ENCODE data around the gene EVI5.

Gene EVI5

GRCh38 chr1:92784639-92785500 lies at the start of gene EVI5:
Gene EVI5, minus strand, starts transcription at chr1:92785108. Its CDS starts 48,562 bp downstream, at chr1:92736546.
- Histone ChIP-seq H3K27me3 (ENCODE audit: control insufficient read depth, insufficient read depth, low read length) (no peaks in the 10 kb centered on the region), H3K4me1 (ENCODE audit: control insufficient read depth, insufficient read depth, low read length) (no peaks in the 10 kb centered on the region), H3K36me3 (ENCODE audit: control insufficient read depth, insufficient read depth, low read length) (no peaks in the 10 kb centered on the region), H3K4me3 (ENCODE audit: low read length) (peak within 1 kb of the TSS; percentile 72), H3K9ac (ENCODE audit: low read length) (peak within 1 kb of the TSS; percentile 76), H3K27ac (ENCODE audit: low read depth, low read length) (peak within 1 kb of the TSS; percentile 99)

GRCh38 chr1:92834617-92835016 lies 49.7 kb upstream of the EVI5 start:
- Histone ChIP-seq H3K27ac (ENCODE audit: low read depth, low read length) (no peak overlapping the region), H3K4me3 (ENCODE audit: low read length) (no peak overlapping the region), H3K4me1 (ENCODE audit: control insufficient read depth, insufficient read depth, low read length) (peaks cover 27% of the 10 kb centered on the region), H3K36me3 (ENCODE audit: control insufficient read depth, insufficient read depth, low read length) (peaks cover 23% of the 10 kb centered on the region), H3K27me3 (ENCODE audit: control insufficient read depth, insufficient read depth, low read length) (no peaks in the 10 kb centered on the region), H3K9ac (ENCODE audit: low read length) (no peak overlapping the region)

- peak overlapping the region; percentile 17 for H3K9ac ChIP-seq (ENCODE audit: low read length)
- H3K4me1 ChIP-seq (ENCODE audit: control insufficient read depth, insufficient read depth, low read length): peaks cover 27% of the 10 kb centered on the region
- peak overlapping the region; percentile 98 for H3K4me3 ChIP-seq (ENCODE audit: low read length)
- no peaks in the 10 kb centered on the region for H3K27me3 ChIP-seq (ENCODE audit: control insufficient read depth, insufficient read depth, low read length)
- peaks cover 18% of the 10 kb centered on the region for H3K36me3 ChIP-seq (ENCODE audit: control insufficient read depth, insufficient read depth, low read length)
- peak overlapping the region; percentile 12 for H3K27ac ChIP-seq (ENCODE audit: low read depth, low read length)
Measured at GRCh38 chr1:92833840-92834239, 48.9 kb upstream of the EVI5 start.

- Histone ChIP-seq H3K27ac (ENCODE audit: low read depth, low read length) (peak overlapping the region; percentile 96), H3K27me3 (ENCODE audit: control insufficient read depth, insufficient read depth, low read length) (no peaks in the 10 kb centered on the region), H3K36me3 (ENCODE audit: control insufficient read depth, insufficient read depth, low read length) (peaks cover 15% of the 10 kb centered on the region), H3K4me1 (ENCODE audit: control insufficient read depth, insufficient read depth, low read length) (peaks cover 23% of the 10 kb centered on the region), H3K9ac (ENCODE audit: low read length) (peak overlapping the region; percentile 99), H3K4me3 (ENCODE audit: low read length) (peak overlapping the region; percentile 98)
Measured at GRCh38 chr1:92832537-92833114, 47.7 kb upstream of the EVI5 start.

DNA sequence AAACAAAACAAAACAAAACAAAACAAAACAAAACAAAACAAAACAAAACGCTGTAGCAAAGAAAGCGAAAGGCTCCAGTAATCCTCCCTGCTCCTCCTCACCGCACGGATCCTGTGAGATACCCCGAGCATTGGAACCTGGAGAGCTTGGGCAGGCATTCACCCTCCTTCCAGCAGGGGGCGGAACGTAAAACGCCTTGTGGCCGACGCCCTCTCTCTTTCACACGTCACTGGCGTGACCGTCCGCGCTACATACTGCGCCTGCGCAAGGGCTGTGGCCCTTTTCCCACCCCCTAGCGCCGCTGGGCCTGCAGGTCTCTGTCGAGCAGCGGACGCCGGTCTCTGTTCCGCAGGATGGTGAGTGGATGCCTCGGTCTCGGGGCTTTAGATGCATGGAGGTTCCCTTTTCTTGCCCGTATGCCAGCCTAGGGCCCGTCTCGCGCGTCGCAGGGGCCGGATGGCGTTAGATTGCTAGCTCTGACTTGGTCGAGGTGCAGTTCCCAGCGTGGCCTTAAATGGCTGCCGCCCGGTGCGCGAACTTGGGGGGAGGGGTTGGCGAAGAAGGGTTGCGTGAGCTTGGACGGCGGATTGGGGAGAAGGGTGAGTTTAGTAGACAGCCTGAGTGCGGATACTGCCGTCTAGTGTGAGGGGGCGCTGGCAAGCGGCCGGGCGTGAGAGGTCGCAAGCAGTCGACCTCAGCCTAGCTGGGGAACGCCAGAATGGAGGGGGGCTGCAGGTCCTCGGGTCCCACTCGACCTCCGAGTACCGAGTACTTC lies 47.0 kb upstream of the EVI5 start, which contains the start of gene RPL5:
Gene RPL5 (plus strand): TSS at position 279 of the 775 bp plus-strand sequence. CDS start 75 bp downstream, at position 354.
- Histone ChIP-seq H3K27ac (ENCODE audit: low read depth, low read length) (peak within 1 kb of the TSS; percentile 96), H3K36me3 (ENCODE audit: control insufficient read depth, insufficient read depth, low read length) (peaks cover 13% of the 10 kb centered on the region), H3K9ac (ENCODE audit: low read length) (peak within 1 kb of the TSS; percentile 99), H3K4me1 (ENCODE audit: control insufficient read depth, insufficient read depth, low read length) (peaks cover 23% of the 10 kb centered on the region), H3K27me3 (ENCODE audit: control insufficient read depth, insufficient read depth, low read length) (no peaks in the 10 kb centered on the region), H3K4me3 (ENCODE audit: low read length) (peak within 1 kb of the TSS; percentile 98)

DNA sequence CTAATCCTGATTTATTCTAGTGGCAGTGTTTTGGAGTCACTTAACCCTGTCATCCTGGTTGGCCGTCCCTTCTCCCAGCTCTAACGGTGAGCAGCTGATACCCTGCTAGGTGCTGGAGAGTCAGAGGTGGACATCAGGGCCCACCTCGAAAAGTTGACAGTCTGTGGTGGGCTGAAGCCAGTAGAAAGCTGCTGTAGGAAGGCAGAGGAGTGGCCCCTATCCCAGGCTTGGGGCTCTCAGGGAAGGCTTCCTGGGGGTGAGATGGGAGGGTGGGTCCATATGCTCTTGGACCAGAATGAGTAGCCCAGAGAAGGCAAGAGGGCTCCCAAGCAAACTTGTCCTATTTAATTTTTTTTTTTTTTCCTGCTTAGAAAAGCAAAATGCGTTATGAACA lies 46.5 kb upstream of the EVI5 start:
- peak overlapping the region; percentile 98 for H3K4me3 ChIP-seq (ENCODE audit: low read length)
- peaks cover 7% of the 10 kb centered on the region for H3K36me3 ChIP-seq (ENCODE audit: control insufficient read depth, insufficient read depth, low read length)

DNA sequence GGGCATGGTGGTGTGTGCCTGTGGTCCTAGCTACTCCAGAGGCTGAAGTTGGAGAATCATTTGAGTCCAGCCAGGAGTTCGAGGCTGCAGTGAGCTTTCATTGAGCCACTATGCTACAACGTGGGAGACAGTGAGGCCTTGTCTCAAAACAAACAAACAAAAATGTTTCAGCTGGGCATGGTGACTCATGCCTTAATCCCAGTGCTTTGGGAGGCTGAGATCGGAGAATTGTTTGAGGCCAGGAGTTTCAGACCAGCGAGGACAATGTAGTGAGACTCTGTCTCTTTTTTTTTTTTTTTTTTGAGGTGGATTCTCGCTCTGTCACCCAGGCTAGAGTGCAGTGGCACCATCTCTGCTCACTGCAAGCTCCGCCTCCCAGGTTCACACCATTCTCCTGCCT lies 41.9 kb upstream of the EVI5 start:
- Histone ChIP-seq H3K27me3 (ENCODE audit: control insufficient read depth, insufficient read depth, low read length) (no peaks in the 10 kb centered on the region), H3K36me3 (ENCODE audit: control insufficient read depth, insufficient read depth, low read length) (no peaks in the 10 kb centered on the region), H3K9ac (ENCODE audit: low read length) (no peak overlapping the region), H3K4me3 (ENCODE audit: low read length) (no peak overlapping the region), H3K4me1 (ENCODE audit: control insufficient read depth, insufficient read depth, low read length) (no peaks in the 10 kb centered on the region), H3K27ac (ENCODE audit: low read depth, low read length) (no peak overlapping the region)

More for the DNA sequence above, 46.5 kb upstream of the EVI5 start:
- Histone ChIP-seq H3K4me1 (ENCODE audit: control insufficient read depth, insufficient read depth, low read length) (peaks cover 23% of the 10 kb centered on the region), H3K27me3 (ENCODE audit: control insufficient read depth, insufficient read depth, low read length) (no peaks in the 10 kb centered on the region), H3K9ac (ENCODE audit: low read length) (no peak overlapping the region), H3K27ac (ENCODE audit: low read depth, low read length) (no peak overlapping the region)

DNA sequence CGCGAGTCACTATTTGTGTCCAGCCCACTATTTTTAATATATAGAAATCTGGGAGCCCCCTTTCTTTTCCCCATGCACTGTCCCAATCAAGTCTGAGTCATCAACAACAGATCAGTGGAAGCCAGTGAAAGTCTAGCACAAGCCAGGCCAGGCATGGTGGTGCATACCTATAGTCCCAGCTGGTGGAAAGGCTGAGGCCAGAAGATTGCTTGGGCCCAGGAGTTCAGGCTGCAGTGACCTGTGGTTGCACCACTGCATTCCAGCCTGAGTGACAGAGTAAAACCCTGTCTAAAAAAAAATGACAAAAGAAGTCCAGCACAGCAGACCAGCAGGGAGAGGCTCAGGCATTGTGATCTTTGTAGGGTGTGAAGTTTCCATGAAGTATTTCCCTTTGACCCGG lies 38.0 kb upstream of the EVI5 start:
- no peak overlapping the region for H3K4me3 ChIP-seq (ENCODE audit: low read length)
- no peaks in the 10 kb centered on the region for H3K36me3 ChIP-seq (ENCODE audit: control insufficient read depth, insufficient read depth, low read length)
- no peaks in the 10 kb centered on the region for H3K27me3 ChIP-seq (ENCODE audit: control insufficient read depth, insufficient read depth, low read length)
- H3K9ac ChIP-seq (ENCODE audit: low read length): no peak overlapping the region
- H3K27ac ChIP-seq (ENCODE audit: low read depth, low read length): no peak overlapping the region
- H3K4me1 ChIP-seq (ENCODE audit: control insufficient read depth, insufficient read depth, low read length): no peaks in the 10 kb centered on the region

DNA sequence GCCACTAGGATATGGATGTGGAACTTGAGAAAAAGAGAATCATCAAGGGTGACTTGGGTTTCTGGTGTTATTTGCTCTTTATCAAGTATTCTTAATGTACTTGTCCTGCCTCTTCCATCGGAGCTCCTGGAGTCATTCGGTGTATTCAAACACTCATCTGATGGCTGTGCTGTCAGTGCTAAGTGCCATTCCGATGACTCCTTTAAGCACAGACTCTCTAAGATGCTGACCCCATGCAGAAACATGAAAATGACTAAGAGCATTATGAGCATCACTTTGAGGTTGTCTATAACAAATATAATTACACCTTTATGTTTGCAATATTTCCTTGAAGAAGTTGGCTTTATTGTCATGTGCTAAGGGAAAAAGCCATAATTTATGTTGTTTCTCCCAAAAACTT lies 35.6 kb upstream of the EVI5 start:
- no peaks in the 10 kb centered on the region for H3K4me1 ChIP-seq (ENCODE audit: control insufficient read depth, insufficient read depth, low read length)
- no peaks in the 10 kb centered on the region for H3K36me3 ChIP-seq (ENCODE audit: control insufficient read depth, insufficient read depth, low read length)
- no peak overlapping the region for H3K4me3 ChIP-seq (ENCODE audit: low read length)
- no peak overlapping the region for H3K27ac ChIP-seq (ENCODE audit: low read depth, low read length)
- no peak overlapping the region for H3K9ac ChIP-seq (ENCODE audit: low read length)
- H3K27me3 ChIP-seq (ENCODE audit: control insufficient read depth, insufficient read depth, low read length): no peaks in the 10 kb centered on the region

GRCh38 chr1:92820024-92820423 lies 35.1 kb upstream of the EVI5 start:
- no peak overlapping the region for H3K4me3 ChIP-seq (ENCODE audit: low read length)
- H3K36me3 ChIP-seq (ENCODE audit: control insufficient read depth, insufficient read depth, low read length): no peaks in the 10 kb centered on the region
- no peaks in the 10 kb centered on the region for H3K27me3 ChIP-seq (ENCODE audit: control insufficient read depth, insufficient read depth, low read length)
- no peaks in the 10 kb centered on the region for H3K4me1 ChIP-seq (ENCODE audit: control insufficient read depth, insufficient read depth, low read length)
- no peak overlapping the region for H3K9ac ChIP-seq (ENCODE audit: low read length)
- H3K27ac ChIP-seq (ENCODE audit: low read depth, low read length): no peak overlapping the region

DNA sequence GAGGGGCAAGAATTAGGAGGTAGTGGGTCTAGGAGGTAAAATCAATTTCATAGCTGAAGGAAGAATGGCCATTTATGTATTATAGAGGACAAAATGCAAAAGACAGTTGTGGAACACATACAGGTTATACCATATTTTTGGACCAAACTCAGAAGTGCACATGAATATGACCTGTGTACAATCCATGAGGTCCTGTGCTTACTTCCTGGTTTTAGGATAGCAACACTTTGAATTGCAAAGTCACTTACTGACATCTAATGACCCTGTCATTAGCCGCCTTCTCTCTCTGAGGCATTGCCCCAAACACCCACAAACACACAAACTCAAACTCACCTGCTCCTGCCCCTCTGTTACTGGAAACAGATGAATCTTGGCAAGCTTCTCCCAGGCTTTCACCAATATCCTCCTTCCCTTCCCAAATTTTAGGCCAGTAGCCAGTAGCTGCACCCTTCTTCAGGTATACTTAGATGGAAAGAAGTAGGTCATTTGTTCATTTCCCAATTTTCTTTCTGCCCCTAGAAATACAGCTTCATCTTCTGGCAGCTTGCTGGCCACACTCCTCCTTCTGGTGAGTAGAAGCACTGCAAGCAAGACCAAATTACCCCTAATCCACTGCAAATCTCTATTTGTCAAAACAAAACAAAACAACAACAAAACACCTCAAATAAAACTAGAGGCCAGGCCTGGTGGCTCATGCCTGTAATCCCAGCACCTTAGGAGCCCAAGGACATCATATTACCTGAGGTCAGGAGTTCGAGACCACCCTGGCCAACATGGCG lies 33.3 kb upstream of the EVI5 start:
- Histone ChIP-seq H3K27me3 (ENCODE audit: control insufficient read depth, insufficient read depth, low read length) (no peaks in the 10 kb centered on the region), H3K9ac (ENCODE audit: low read length) (no peak overlapping the region), H3K4me3 (ENCODE audit: low read length) (no peak overlapping the region), H3K4me1 (ENCODE audit: control insufficient read depth, insufficient read depth, low read length) (no peaks in the 10 kb centered on the region), H3K36me3 (ENCODE audit: control insufficient read depth, insufficient read depth, low read length) (no peaks in the 10 kb centered on the region), H3K27ac (ENCODE audit: low read depth, low read length) (no peak overlapping the region)
